Panc1 (cell line): ENCODE measurements around the gene LRRC63. TPM values are rescaled to one million over a fixed set of nuclear protein-coding genes. Genes with fewer than 3 reads are reported as not detected.

Experiments
- ATAC-seq: fragments of 200-7000 bp; cut with Tn5 transposase; 2 replicates; pipeline ENCODE4 v1.9.1; 2020; ENCODE audit warnings: mild to moderate bottlenecking, moderate library complexity
- BruUV-seq: library from RNA; stranded (reverse); fragments of 400-500 nt; replicated peaks from 2 replicates; lab custom pipeline; 2021; lab: Mats Ljungman, UMichigan
- CTCF ChIA-PET: fragments of 300-600 bp; sonication (Branson Sonifier 250); formaldehyde crosslinking; loops from one replicate; lab custom pipeline; 2022; ENCODE audit warnings: antibody characterized with exemption; lab: Charles Lee
- POLR2A ChIA-PET: fragments of 300-600 bp; sonication (Branson Sonifier 250); formaldehyde crosslinking; loops from one replicate; lab custom pipeline; 2022; ENCODE audit warnings: antibody characterized with exemption; lab: Charles Lee
- DNase-seq: peaks from one replicate; pipeline ENCODE4 v3.0.0-alpha.2; 2010; ENCODE audit warnings: low read depth, low spot score
- H3K27ac ChIP-seq: 2 replicates; pipeline ENCODE4 v1.5.1; 2011; ENCODE audit warnings: mild to moderate bottlenecking, low read length, inconsistent platforms
- H3K27me3 ChIP-seq: fragments of 200-500 bp; sonication (Bioruptor generic); 2 replicates; pipeline ENCODE4 v1.6.0; 2014; ENCODE audit warnings: low read length, inconsistent platforms; ENCODE audit not compliant: control insufficient read depth, insufficient read depth
- H3K36me3 ChIP-seq: fragments of 200-500 bp; sonication (Bioruptor generic); 2 replicates; pipeline ENCODE4 v1.5.1; 2014; ENCODE audit warnings: inconsistent platforms, mild to moderate bottlenecking, low read length, moderate library complexity; ENCODE audit not compliant: control insufficient read depth, insufficient read depth
- H3K4me1 ChIP-seq: 2 replicates; pipeline ENCODE4 v1.5.1; 2011; ENCODE audit warnings: inconsistent platforms, mild to moderate bottlenecking, low read length, moderate library complexity; ENCODE audit not compliant: control insufficient read depth, insufficient read depth
- H3K4me3 ChIP-seq, 2 experiments: 2 replicates each; pipeline ENCODE4 v1.5.1; 2011 to 2012; ENCODE audit warnings: low read depth in 2 of 2, low read length in 2 of 2, mild to moderate bottlenecking in 2 of 2, inconsistent platforms in 1 of 2, moderate library complexity in 1 of 2
- H3K9me3 ChIP-seq: fragments of 200-500 bp; sonication (Bioruptor generic); 2 replicates; pipeline ENCODE4 v1.5.1; 2014; ENCODE audit warnings: low read depth, mild to moderate bottlenecking, inconsistent platforms, low read length, moderate library complexity; ENCODE audit not compliant: control insufficient read depth, insufficient read depth
- POLR2AphosphoS5 ChIP-seq: IDR thresholded peaks from 2 replicates; pipeline ENCODE4 v1.6.1; 2012; ENCODE audit warnings: mild to moderate bottlenecking, low read depth, low read length, moderate library complexity
- SIN3A ChIP-seq: IDR thresholded peaks from 2 replicates; pipeline ENCODE4 v1.6.1; 2012; ENCODE audit warnings: low read depth, mild to moderate bottlenecking, low read length, moderate library complexity, borderline replicate concordance; ENCODE audit not compliant: insufficient read depth
- TCF7L2 ChIP-seq: IDR thresholded peaks from 2 replicates; pipeline ENCODE4 v1.6.1; 2011; ENCODE audit warnings: mild to moderate bottlenecking, low read depth, low read length, inconsistent platforms
- in situ Hi-C: cut with HindIII; loops from 2 replicates; pipeline ENCODE4 v1.10.0; 2016; ENCODE audit warnings: low sequenced_read_pairs, low pct_unique_long_range_greater_than_20kb
- intact Hi-C: fragments of 100-400 bp; cut with micrococcal nuclease; formaldehyde crosslinking; loops from one replicate; pipeline ENCODE4 v1.10.0; 2022; ENCODE audit not compliant: unreplicated experiment
- total RNA-seq: library from RNA; stranded (reverse); gene quantifications from one replicate; pipeline ENCODE4 v1.2.1, GENCODE V29; 2021; ENCODE audit not compliant: unreplicated experiment
- TF ChIP-seq, protein P1 (sequence below), 2 experiments: IDR thresholded peaks; 2 replicates each; pipeline ENCODE4 v1.6.1; 2011 to 2012; ENCODE audit warnings: low read depth in 2 of 2, control low read depth in 1 of 2, low read length in 1 of 2, mild to moderate bottlenecking in 1 of 2, moderate library complexity in 1 of 2; ENCODE audit not compliant: insufficient read depth in 1 of 2
- TF ChIP-seq, protein P2 (sequence below): fragments of 450-650 bp; IDR thresholded peaks from 2 replicates; pipeline ENCODE4 v1.5.1; 2017; ENCODE audit warnings: mild to moderate bottlenecking

LRRC63 gene
- total RNA-seq, 1 experiment from 2014 or later = 0.15 TPM

DNA sequence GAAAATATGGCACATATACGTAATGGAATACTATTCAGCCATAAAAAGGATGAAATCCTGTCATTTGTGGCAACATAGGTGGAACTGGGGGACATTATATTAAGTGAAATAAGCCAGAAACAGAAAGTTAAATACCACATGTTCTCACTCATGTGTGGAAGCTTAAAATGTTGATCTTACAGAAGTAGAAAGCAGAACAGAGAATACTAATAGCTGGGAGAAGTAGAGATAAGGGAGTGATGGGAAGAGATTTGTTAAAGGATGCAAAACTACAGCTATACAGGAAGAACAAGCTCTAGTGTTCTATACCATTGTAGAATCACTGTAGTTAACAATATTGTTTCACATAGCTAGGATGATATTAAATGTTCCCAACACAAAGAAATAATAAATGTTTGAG is 107.3 kb downstream of the LRRC63 start:
- BruUV-seq = no TSS peak
- intact Hi-C loops (no loop called here), in situ Hi-C loops (no loop called here)
- ATAC-seq = no peak
- no peaks in the 10 kb centered on the region for H3K9me3 ChIP-seq
- no peak for DNase-seq
- ChIA-PET CTCF (no interaction called here), POLR2A (no interaction called here)
- H3K4me3 ChIP-seq = no peak overlapping the region
- no peaks in the 10 kb centered on the region for H3K36me3 ChIP-seq
- no peak overlapping the region for H3K27ac ChIP-seq
- TF ChIP-seq, protein P1, sequence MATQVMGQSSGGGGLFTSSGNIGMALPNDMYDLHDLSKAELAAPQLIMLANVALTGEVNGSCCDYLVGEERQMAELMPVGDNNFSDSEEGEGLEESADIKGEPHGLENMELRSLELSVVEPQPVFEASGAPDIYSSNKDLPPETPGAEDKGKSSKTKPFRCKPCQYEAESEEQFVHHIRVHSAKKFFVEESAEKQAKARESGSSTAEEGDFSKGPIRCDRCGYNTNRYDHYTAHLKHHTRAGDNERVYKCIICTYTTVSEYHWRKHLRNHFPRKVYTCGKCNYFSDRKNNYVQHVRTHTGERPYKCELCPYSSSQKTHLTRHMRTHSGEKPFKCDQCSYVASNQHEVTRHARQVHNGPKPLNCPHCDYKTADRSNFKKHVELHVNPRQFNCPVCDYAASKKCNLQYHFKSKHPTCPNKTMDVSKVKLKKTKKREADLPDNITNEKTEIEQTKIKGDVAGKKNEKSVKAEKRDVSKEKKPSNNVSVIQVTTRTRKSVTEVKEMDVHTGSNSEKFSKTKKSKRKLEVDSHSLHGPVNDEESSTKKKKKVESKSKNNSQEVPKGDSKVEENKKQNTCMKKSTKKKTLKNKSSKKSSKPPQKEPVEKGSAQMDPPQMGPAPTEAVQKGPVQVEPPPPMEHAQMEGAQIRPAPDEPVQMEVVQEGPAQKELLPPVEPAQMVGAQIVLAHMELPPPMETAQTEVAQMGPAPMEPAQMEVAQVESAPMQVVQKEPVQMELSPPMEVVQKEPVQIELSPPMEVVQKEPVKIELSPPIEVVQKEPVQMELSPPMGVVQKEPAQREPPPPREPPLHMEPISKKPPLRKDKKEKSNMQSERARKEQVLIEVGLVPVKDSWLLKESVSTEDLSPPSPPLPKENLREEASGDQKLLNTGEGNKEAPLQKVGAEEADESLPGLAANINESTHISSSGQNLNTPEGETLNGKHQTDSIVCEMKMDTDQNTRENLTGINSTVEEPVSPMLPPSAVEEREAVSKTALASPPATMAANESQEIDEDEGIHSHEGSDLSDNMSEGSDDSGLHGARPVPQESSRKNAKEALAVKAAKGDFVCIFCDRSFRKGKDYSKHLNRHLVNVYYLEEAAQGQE (IDR thresholded peaks at IDR 0.05; ENCODE audit: insufficient read depth in 1 of 2, low read depth in 2 of 2, low read length in 1 of 2) = no peak
- TF ChIP-seq, protein P2, sequence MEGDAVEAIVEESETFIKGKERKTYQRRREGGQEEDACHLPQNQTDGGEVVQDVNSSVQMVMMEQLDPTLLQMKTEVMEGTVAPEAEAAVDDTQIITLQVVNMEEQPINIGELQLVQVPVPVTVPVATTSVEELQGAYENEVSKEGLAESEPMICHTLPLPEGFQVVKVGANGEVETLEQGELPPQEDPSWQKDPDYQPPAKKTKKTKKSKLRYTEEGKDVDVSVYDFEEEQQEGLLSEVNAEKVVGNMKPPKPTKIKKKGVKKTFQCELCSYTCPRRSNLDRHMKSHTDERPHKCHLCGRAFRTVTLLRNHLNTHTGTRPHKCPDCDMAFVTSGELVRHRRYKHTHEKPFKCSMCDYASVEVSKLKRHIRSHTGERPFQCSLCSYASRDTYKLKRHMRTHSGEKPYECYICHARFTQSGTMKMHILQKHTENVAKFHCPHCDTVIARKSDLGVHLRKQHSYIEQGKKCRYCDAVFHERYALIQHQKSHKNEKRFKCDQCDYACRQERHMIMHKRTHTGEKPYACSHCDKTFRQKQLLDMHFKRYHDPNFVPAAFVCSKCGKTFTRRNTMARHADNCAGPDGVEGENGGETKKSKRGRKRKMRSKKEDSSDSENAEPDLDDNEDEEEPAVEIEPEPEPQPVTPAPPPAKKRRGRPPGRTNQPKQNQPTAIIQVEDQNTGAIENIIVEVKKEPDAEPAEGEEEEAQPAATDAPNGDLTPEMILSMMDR = no peak
- TF ChIP-seq TCF7L2 = no peak
- no peak for TF ChIP-seq SIN3A
- TF ChIP-seq POLR2AphosphoS5 = no peak
- no peaks in the 10 kb centered on the region for H3K27me3 ChIP-seq
- no peaks in the 10 kb centered on the region for H3K4me1 ChIP-seq

DNA sequence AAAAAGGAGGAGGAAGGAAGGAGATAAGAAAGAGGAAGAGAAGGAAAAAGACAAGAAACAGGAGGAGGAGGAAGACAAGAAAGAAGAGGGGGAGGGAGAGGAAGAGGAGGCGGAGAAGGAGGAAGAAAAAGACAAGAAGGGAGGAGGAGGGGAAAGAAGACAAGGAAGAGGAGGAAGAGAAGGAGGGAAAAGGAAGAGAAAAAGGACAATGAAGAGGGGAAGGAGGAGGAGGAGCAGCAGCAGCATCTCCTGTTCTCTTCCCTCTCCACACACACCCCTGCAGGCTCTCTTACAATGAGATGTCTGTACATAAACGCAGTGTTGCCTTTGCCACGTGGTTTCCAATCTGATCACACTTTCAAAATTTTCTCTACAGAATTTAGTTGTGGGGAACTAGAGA is 108.7 kb downstream of the LRRC63 start:
- in situ Hi-C loops = no loop called here
- Histone ChIP-seq H3K36me3 (no peaks in the 10 kb centered on the region), H3K4me1 (no peaks in the 10 kb centered on the region), H3K9me3 (no peaks in the 10 kb centered on the region), H3K4me3 (no peak overlapping the region), H3K27ac (no peak overlapping the region), H3K27me3 (no peaks in the 10 kb centered on the region)
- BruUV-seq = no TSS peak
- TF ChIP-seq, protein P2 = no peak
- TF ChIP-seq SIN3A (no peak), TCF7L2 (no peak), POLR2AphosphoS5 (no peak)
- TF ChIP-seq, protein P1 (IDR thresholded peaks at IDR 0.05; ENCODE audit: insufficient read depth in 1 of 2, low read depth in 2 of 2, low read length in 1 of 2) = no peak
- no peak for ATAC-seq
- intact Hi-C loops = no loop called here
- DNase-seq = no peak
- CTCF ChIA-PET = interaction anchor here (0.7 kb wide), 1 partner anchor 708 kb away, joined by 4 read pairs; no protein-coding TSS in a partner anchor
- POLR2A ChIA-PET = no interaction called here
